ENCODE data around the gene NCAPH2.

NCAPH2 gene

DNA sequence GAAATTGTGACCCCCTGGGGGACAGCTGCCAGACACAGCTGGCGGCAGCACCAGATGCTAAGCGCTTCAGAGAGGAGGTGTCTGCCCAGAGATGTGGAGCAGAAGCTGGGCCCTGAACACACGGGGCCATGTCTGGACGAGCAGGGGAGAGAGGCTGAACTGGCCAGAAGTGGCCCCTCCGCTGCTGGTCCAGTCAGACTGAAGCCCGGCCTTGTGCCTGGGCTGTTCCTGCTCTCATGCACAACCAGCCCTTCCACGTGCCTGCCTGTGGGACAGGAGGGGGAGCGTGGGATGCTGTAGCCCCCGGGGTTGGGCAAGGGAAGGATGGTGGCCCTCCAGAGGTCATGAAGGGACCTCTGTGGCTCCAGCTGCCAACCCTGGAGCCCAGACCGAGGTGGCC lies 24.9 kb upstream of the NCAPH2 start:
- DNase-seq: no peak
- ATAC-seq: no peak
- H3K27me3 Mint-ChIP-seq: peaks cover 27% of the 10 kb centered on the region
- H3K27ac Mint-ChIP-seq: peak overlapping the region in 1 of 2 donors; percentile 42
- H3K4me3 Mint-ChIP-seq: peak overlapping the region; percentile 45 to 94
- H3K4me1 Mint-ChIP-seq: peaks cover 37% of the 10 kb centered on the region
- no peaks in the 10 kb centered on the region for H3K9me3 Mint-ChIP-seq

DNA sequence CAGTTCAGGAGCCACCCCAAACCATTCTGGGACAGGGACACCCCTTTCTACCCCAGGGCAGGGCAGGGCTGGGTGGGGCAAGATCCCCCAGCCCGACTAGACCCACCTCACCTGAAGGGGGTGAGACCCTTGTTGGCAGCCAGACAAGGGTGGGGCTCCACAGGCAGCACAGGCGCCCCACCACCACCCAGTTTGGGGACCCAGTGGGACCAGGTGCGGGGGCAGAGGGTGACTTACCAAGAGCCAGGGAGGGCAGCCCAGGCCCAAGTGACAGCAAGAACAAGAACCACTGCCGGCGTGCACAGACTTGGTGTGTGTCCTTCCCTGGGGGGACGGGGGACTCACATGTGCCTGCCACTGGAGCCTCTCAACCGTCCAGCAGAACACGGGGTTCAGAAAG lies 24.5 kb upstream of the NCAPH2 start:
- Mint-ChIP-seq H3K27me3 (peaks cover 27% of the 10 kb centered on the region), H3K9me3 (no peaks in the 10 kb centered on the region), H3K27ac (no peak overlapping the region), H3K4me3 (no peak overlapping the region), H3K4me1 (peaks cover 37% of the 10 kb centered on the region)
- DNase-seq: no peak
- ATAC-seq: no peak

DNA sequence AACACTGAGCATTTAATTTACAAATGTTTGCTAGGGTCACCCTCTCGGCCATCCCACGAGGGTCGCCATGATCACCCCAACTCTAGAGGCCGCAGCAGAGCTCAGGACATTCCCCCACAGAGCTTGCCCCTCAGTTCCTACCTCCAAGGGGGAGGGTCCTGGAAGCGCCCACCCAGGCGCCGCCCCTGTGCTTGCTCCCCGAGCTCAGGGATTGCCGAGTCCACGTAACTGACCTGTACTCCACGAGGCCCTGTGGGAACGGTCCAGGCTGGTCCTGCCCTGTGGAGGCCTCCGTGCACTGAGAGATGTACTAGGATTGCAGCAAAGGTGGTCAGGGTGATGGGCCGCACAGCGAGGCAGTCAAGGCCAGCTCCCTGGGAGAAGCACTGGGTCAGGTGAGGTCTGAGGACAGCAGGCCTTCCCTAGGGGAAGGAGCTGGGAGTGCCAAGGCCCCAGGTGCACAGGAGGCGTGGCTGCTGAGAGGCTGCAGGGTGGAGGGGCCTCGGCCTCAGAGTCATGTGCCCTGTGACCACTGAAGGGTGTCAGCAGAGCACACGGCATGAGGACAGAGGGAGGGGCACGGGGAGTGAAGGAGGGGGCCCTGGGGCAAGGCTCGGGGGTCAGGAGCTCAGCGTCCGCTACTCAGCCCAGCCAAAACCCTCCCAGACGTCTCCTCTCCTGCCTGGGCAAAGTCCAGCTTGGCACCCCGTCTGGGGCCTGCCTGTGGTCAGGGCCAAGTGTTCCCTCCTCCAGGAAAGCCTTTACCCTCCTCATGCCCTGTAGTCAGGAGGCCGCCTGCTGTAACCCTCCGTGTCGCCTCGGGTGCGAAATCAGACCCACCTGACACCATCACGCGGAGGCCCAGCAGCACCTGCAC lies 23.8 kb upstream of the NCAPH2 start:
- peaks cover 37% of the 10 kb centered on the region for H3K4me1 Mint-ChIP-seq
- ATAC-seq (no peak), DNase-seq (no peak)
- H3K27ac Mint-ChIP-seq: peak overlapping the region in 1 of 2 donors; percentile 74
- H3K4me3 Mint-ChIP-seq: no peak overlapping the region
- peaks cover 27% of the 10 kb centered on the region for H3K27me3 Mint-ChIP-seq
- no peaks in the 10 kb centered on the region for H3K9me3 Mint-ChIP-seq

DNA sequence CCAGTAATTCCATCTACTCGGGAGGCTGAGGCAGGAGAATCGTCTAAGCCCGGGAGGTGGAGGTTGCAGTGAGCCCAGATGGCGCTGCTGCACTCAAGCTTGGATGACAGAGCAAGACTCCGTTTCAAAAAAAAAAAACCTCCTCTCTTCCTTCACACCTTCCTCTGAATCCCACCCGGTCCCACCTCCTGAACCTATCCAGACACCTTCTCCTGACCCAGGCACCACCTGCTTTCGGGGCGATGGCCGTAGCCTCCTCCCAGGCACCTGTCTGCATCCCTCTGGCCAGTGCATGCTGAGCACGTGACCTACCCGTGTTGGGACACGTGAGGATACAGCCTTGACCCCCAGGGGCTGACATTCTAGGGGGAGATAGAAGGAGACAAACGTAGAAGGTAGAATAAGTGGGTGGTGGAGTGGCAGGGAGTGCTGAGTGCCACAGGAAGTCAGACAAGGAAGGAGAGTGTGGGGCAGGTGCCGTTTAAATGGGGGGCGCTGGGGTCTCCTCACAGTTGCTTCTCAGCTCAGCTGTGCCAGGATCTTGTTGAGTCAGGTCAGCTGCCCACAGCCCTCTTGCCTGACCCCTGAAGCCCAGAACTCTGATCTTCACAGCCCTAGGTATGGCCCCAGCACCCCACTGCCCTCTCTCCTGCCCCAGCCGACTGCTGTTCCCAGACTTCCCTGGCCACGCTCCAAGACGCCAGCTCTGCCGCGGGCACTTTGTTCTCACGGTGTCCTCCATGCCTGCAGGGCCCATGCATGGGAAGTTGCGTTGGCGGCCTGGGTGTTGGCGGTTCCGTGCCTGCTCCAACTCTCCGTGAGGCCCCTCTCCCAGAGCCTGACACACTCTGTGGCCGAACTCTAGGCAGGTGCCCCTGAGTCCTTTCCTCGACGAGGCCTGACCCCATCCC lies 22.5 kb upstream of the NCAPH2 start:
- Mint-ChIP-seq H3K9me3 (no peaks in the 10 kb centered on the region), H3K4me3 (no peak overlapping the region), H3K27me3 (peaks cover 16% of the 10 kb centered on the region), H3K27ac (no peak overlapping the region), H3K4me1 (peaks cover 31% of the 10 kb centered on the region)
- no peak for ATAC-seq
- no peak for DNase-seq

DNA sequence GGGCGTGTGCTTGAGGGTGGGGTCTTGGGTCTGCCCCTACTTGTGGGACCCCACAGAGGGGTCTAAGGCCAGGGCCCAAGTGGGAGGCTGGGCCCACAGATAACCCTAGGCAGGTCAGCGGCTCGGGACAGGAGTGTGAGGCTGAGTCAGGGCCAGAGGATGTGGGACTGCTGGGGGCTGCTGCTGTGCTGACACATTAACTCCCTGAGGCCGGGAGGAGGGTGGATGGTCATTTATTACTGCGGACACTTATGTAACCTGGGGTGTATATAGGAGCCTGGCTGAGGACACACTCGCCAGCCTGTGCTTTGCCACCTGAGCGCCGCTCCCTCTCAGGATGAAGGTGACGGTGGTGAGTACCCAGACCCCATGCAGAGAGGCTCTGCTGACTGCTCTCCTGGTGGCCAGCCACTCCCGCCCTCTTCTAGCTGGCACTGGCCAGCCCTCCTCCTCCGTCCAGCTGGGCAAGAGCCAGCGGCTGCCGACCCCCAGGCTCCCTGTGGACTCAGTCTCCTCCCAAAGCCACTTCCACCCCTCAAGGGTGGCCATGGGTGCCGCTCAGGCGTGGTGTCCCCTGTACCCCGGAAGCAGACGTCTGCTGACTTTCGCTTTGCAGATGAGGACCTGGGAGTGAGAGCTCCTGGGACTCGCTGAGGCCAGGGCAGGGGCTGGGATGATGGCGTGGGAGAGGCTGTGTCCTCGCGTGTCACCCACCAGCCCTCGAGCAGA lies 21.3 kb upstream of the NCAPH2 start, which contains the start of gene MIOX:
Gene MIOX (plus strand): TSS at position 299 of the 729 bp plus-strand sequence. CDS start 39 bp downstream, at position 338.
- peaks cover 37% of the 10 kb centered on the region for H3K4me1 Mint-ChIP-seq
- H3K4me3 Mint-ChIP-seq: no peak within 1 kb of the TSS
- DNase-seq (no peak), ATAC-seq (no peak)
- H3K9me3 Mint-ChIP-seq: no peaks in the 10 kb centered on the region
- peak within 1 kb of the TSS; percentile 9 to 36 for H3K27ac Mint-ChIP-seq
- peaks cover 12% of the 10 kb centered on the region for H3K27me3 Mint-ChIP-seq

DNA sequence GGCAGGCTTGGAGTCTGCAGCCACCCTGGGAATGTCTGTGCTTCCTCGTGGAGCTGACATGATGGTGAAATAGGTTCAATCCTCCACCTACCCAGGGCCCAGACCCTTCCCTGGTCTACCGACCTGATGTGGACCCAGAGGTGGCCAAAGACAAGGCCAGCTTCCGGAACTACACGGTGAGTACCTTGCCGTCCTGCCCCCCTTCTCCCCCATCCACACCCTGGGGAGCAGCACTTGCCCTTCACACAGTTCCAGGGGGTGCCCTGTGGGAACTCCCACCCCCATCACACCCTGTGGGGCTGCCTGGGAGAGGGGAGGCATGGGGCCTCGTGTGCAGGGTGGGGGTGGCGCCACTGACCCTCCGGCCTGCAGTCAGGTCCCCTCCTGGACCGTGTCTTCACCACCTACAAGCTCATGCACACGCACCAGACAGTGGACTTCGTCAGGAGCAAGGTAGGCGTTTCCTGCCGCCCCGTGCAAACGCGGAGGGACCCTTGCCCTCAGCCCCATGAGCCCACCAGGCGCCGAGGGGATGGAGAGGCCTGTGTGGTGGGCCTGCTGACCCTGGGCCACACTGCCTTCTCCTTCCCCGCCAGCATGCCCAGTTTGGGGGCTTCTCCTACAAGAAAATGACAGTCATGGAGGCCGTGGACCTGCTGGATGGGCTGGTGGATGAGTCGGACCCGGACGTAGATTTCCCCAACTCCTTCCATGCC lies 20.6 kb upstream of the NCAPH2 start:
- Mint-ChIP-seq H3K27me3 (peaks cover 12% of the 10 kb centered on the region), H3K4me1 (peaks cover 37% of the 10 kb centered on the region), H3K4me3 (no peak overlapping the region), H3K9me3 (no peaks in the 10 kb centered on the region), H3K27ac (no peak overlapping the region)
- DNase-seq (no peak), ATAC-seq (peak; percentile 39)

DNA sequence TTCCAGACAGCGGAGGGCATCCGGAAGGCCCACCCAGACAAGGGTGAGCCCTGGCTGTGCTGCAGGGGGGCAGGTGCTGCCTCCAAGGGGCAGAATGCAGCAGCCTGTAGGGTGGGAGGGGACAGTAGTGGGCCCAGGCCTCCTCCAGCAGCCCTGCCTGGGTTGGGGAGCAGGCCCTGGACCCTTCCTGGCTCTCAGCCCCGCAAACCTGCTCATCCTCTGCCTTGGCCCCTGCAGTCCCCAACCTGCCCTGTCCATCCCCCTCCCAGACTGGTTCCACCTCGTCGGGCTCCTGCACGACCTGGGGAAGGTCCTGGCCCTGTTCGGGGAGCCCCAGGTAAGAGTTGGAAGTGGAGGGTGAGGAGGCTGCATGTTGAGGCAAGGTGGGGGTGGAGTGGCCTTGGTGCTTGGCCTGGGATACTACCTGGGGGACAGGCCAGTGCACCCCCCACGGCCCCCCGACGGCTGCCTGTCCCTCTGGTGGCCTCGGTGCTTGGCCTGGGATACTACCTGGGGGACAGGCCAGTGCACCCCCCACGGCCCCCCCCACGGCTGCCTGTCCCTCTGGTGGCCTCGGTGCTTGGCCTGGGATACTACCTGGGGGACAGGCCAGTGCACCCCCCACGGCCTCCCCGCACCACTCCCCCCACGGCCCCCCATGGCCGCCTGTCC lies 19.9 kb upstream of the NCAPH2 start:
- H3K27ac Mint-ChIP-seq: no peak overlapping the region
- peaks cover 12% of the 10 kb centered on the region for H3K27me3 Mint-ChIP-seq
- H3K4me1 Mint-ChIP-seq: peaks cover 32% of the 10 kb centered on the region

DNA sequence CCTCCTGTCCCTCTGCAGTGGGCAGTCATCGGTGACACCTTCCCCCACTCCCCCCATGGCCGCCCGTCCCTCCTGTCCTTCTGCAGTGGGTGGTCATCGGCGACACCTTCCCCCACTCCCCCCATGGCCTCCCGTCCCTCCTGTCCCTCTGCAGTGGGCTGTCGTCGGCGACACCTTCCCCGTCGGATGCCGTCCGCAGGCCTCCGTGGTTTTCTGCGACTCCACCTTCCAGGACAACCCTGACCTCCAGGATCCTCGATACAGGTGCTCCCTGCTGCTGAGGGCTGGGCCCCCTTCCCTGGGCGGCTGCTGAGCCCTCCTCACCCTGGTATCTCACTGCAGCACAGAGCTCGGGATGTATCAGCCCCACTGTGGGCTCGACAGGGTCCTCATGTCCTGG lies 19.1 kb upstream of the NCAPH2 start:
- Mint-ChIP-seq H3K4me3 (no peak overlapping the region), H3K27ac (no peak overlapping the region), H3K9me3 (no peaks in the 10 kb centered on the region), H3K27me3 (peaks cover 12% of the 10 kb centered on the region), H3K4me1 (peaks cover 28% of the 10 kb centered on the region)
- ATAC-seq (no peak), DNase-seq (no peak)

More for the DNA sequence above, 19.9 kb upstream of the NCAPH2 start:
- no peak for ATAC-seq
- no peak overlapping the region for H3K4me3 Mint-ChIP-seq
- no peaks in the 10 kb centered on the region for H3K9me3 Mint-ChIP-seq
- DNase-seq: no peak

DNA sequence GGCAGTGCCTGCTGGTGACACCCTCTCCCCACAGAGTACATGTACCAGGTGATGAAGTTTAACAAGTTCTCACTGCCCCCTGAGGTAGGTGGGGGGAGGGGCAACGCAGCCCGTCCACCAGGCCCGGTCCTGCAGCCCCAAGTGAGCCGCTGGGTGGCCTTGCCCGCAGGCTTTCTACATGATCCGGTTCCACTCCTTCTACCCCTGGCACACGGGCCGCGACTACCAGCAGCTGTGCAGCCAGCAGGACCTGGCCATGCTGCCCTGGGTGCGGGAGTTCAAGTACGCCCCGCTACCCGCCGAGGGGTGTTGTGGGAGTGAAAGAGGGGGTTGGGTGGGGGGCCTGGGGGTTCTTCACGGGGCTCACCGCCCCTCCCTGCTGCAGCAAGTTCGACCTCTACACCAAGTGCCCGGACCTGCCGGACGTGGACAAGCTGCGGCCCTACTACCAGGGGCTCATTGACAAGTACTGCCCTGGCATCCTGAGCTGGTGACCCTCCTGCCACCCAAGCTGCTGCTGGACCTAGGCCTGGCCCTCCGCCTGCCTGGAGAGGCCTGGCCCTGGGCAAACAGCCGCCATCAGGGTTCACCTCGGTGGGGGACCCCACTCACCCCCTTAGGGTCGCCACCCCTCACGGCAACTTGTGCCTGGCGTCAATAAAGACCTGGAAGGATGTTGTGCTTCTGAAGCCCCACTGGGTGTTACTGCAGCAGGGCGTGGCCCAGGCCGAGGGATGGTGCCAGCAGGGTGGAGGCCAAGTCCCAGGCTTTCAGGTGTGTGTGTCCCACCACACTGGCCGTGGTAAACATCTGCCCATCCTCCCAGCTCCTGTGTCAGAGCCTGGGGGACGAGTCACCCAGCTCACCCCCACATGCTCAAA lies 18.4 kb upstream of the NCAPH2 start:
- ATAC-seq (no peak), DNase-seq (no peak)
- Mint-ChIP-seq H3K27me3 (peaks cover 12% of the 10 kb centered on the region), H3K4me1 (peaks cover 24% of the 10 kb centered on the region), H3K27ac (no peak overlapping the region), H3K4me3 (no peak overlapping the region), H3K9me3 (no peaks in the 10 kb centered on the region)

DNA sequence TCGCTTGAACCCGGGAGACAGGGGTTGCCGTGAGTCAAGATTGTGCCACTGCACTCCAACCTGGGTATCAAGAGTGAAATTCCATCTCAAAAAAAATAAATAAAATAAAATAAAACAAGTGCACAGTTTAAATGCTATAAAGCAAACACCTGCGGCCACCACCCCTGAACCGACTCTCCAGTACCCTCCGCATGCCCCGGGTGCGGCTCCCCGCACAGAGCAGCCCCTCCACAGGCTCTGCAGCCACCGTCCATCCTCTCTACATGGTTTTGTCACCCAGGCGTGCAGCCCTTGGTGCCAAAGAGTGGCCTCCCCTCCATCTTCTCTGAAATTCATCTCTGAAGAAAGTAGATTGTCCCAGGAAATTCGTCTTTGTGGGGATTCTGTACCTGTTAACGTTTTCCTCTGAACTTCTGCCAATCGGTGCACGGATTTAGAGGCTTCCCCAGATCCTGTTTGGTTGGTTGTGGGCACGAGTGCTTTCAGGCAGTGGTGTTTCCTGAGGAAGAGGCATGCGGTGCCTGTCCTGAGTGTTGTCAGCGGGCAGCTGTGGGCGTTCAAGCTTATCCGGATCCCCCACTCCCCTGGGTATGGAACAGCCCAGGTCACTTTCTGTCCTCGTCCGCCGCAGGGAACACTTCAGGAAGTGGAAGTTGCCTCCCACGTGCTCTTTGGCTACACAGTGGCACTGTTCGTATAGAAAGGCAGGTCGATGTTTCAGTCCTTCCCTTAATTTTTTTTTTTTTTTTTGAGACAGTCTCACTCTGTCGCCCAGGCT lies 17.3 kb upstream of the NCAPH2 start:
- H3K27ac Mint-ChIP-seq: peak overlapping the region in 1 of 2 donors; percentile 78
- peak overlapping the region; percentile 56 to 62 for H3K4me3 Mint-ChIP-seq
- H3K4me1 Mint-ChIP-seq: peaks cover 17% of the 10 kb centered on the region
- H3K9me3 Mint-ChIP-seq: no peaks in the 10 kb centered on the region
- DNase-seq (no peak), ATAC-seq (peak; percentile 36)
- H3K27me3 Mint-ChIP-seq: peaks cover 8% of the 10 kb centered on the region

DNA sequence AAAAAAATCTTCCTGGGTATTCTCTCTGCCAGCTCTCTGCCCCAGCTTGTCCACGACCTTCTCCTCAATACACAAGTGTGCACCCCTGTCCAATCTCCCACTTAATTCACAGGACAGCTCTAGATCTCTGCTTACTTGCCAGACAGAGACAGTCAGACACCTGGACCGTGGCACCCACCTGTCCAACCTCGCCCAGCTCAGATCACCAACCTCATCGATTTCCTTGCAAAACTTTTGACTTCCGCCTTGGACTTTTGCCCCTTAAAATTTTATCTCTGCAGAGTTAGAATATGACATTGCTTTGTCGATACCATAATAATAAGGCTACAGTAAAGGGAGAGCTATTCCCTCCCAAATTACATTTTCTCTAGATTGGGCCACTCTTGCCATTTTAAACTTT lies 10.9 kb upstream of the NCAPH2 start:
- H3K9me3 Mint-ChIP-seq: no peaks in the 10 kb centered on the region
- H3K27ac Mint-ChIP-seq: no peak overlapping the region
- H3K4me1 Mint-ChIP-seq: peaks cover 11% of the 10 kb centered on the region
- no peak overlapping the region for H3K4me3 Mint-ChIP-seq
- ATAC-seq (no peak), DNase-seq (no peak)
- no peaks in the 10 kb centered on the region for H3K27me3 Mint-ChIP-seq

DNA sequence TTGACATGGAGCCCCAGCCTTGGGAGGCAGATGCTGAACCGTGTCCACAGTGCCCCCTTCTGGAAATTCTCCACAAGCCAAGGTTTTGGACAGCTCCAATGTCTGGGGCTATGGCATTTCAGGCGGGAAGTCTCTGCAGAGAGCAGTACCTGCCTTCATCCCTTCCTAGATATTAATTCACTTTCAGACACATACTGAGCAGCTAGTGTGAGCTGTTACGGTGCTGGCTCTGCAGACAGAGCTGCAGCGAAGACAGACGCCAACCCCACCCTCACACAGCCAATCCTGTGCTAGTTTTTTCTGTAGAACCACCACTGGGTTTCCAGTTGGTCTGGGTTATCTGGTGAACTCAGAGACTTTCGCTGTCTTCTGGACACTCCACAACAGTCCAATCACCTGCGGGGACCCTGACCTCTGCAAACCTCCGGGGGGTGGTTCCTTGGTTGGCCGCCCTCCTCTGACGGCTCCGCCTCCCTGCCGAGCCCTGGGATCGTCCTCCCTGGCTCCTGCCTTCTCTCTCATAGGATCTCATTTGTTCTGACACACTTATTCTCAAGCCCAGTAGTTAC lies 9.6 kb upstream of the NCAPH2 start:
- Mint-ChIP-seq H3K4me3 (no peak overlapping the region), H3K9me3 (no peaks in the 10 kb centered on the region), H3K27ac (no peak overlapping the region), H3K4me1 (peaks cover 11% of the 10 kb centered on the region), H3K27me3 (no peaks in the 10 kb centered on the region)
- ATAC-seq (peak; percentile 88), DNase-seq (peak; percentile 65 to 69)

DNA sequence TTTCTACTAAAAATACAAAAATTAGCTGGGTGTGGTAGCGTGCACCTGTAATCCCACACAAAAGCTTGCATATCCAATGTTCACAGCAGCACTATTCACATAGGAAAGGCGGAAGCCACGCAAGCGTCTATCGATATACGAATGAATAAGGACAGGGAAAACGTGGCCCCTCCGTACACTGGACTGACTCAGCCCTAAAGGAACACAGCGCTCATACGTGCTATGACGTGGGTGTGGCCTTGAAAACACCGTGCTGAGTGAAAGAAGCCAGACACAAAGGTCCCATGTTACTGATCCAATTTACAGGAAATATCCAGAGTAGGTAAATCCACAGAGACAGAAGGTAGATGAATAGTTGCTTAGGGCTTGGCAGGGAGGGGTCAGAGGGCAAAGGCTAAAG lies 7.6 kb upstream of the NCAPH2 start:
- H3K27me3 Mint-ChIP-seq: no peaks in the 10 kb centered on the region
- ATAC-seq: no peak
- H3K27ac Mint-ChIP-seq: no peak overlapping the region
- no peaks in the 10 kb centered on the region for H3K9me3 Mint-ChIP-seq
- no peak for DNase-seq
- peaks cover 15% of the 10 kb centered on the region for H3K4me1 Mint-ChIP-seq
- no peak overlapping the region for H3K4me3 Mint-ChIP-seq

Data from stimulated activated naive CD8-positive, alpha-beta T cell treated with anti-CD3 and anti-CD28 coated beads, Interleukin-15, amount 100 ng/mL, for 72 hours (primary cell).